ENCODE data around the gene UBE2I. TPM values are rescaled to one million over a fixed set of nuclear protein-coding genes. Genes with fewer than 3 reads are reported as not detected.
A peak's percentile ranks its signal among the peaks of the same experiment; 100 is the strongest.

UBE2I gene
- total and polyA plus RNA-seq, 2 donors (not counting 1 experiment from before 2014, with no cell fraction given) = 42.1 to 142 TPM

GRCh38 chr16:1361685-1362360, 52.4 kb downstream of the UBE2I start:
- H4K20me1 ChIP-seq (ENCODE audit: control insufficient read depth, extremely low read depth, insufficient read depth, low read length) = no peaks in the 10 kb centered on the region
- no peak overlapping the region for H3K27ac ChIP-seq (ENCODE audit: insufficient read depth, low read length)
- H3K4me1 ChIP-seq (ENCODE audit: control insufficient read depth, extremely low read depth, insufficient read depth, low read length) = no peaks in the 10 kb centered on the region
- no peak for TF ChIP-seq CTCF (conservative IDR thresholded peaks at IDR 0.05 in 1 of 2, IDR thresholded peaks at IDR 0.05 in 1 of 2; ENCODE audit: low read depth in 1 of 2, low read length in 2 of 2)
- no peak for TF ChIP-seq EZH2 (IDR thresholded peaks at IDR 0.05; ENCODE audit: low read length, missing control alignments)
- H3K4me3 ChIP-seq (replicated peaks in 1 of 4; ENCODE audit: control extremely low read depth in 1 of 4, insufficient read depth in 1 of 4, low read depth in 3 of 4, low read length in 4 of 4) = no peak overlapping the region
- H3K4me2 ChIP-seq (ENCODE audit: extremely low read depth, insufficient read depth, low read length) = no peak overlapping the region
- H3K9ac ChIP-seq (ENCODE audit: insufficient read depth, low read length) = no peak overlapping the region
- peaks cover 3% of the 10 kb centered on the region for H3K79me2 ChIP-seq (ENCODE audit: control insufficient read depth, insufficient read depth, low read length)
- H3K27me3 ChIP-seq (ENCODE audit: control insufficient read depth, insufficient read depth, low read length) = no peaks in the 10 kb centered on the region
- DNase-seq (ENCODE audit: low read depth in 2 of 2) = no peak
- H3K36me3 ChIP-seq (ENCODE audit: control insufficient read depth, insufficient read depth, low read length) = peaks cover 20% of the 10 kb centered on the region
- no peak overlapping the region for H2AFZ ChIP-seq (ENCODE audit: low read length)
- no peaks in the 10 kb centered on the region for H3K9me3 ChIP-seq (ENCODE audit: control insufficient read depth, insufficient read depth, low read depth, low read length)

- DNase-seq (ENCODE audit: low read depth in 2 of 2) = no peak
- Histone ChIP-seq H3K4me1 (ENCODE audit: control insufficient read depth, extremely low read depth, insufficient read depth, low read length) (no peaks in the 10 kb centered on the region), H3K79me2 (ENCODE audit: control insufficient read depth, insufficient read depth, low read length) (no peaks in the 10 kb centered on the region), H3K9ac (ENCODE audit: insufficient read depth, low read length) (no peak overlapping the region), H2AFZ (ENCODE audit: low read length) (no peak overlapping the region), H3K4me3 (replicated peaks in 1 of 4; ENCODE audit: control extremely low read depth in 1 of 4, insufficient read depth in 1 of 4, low read depth in 3 of 4, low read length in 4 of 4) (no peak overlapping the region), H3K27ac (ENCODE audit: insufficient read depth, low read length) (no peak overlapping the region), H3K9me3 (ENCODE audit: control insufficient read depth, insufficient read depth, low read depth, low read length) (no peaks in the 10 kb centered on the region), H4K20me1 (ENCODE audit: control insufficient read depth, extremely low read depth, insufficient read depth, low read length) (no peaks in the 10 kb centered on the region), H3K27me3 (ENCODE audit: control insufficient read depth, insufficient read depth, low read length) (no peaks in the 10 kb centered on the region), H3K4me2 (ENCODE audit: extremely low read depth, insufficient read depth, low read length) (no peak overlapping the region), H3K36me3 (ENCODE audit: control insufficient read depth, insufficient read depth, low read length) (peaks cover 23% of the 10 kb centered on the region)
- no peak for TF ChIP-seq EZH2 (IDR thresholded peaks at IDR 0.05; ENCODE audit: low read length, missing control alignments)
- no peak for TF ChIP-seq CTCF (conservative IDR thresholded peaks at IDR 0.05 in 1 of 2, IDR thresholded peaks at IDR 0.05 in 1 of 2; ENCODE audit: low read depth in 1 of 2, low read length in 2 of 2)
Measured at GRCh38 chr16:1362807-1363206, 53.4 kb downstream of the UBE2I start.

GRCh38 chr16:1363501-1364041, 54.1 kb downstream of the UBE2I start:
- Histone ChIP-seq H3K9me3 (ENCODE audit: control insufficient read depth, insufficient read depth, low read depth, low read length) (no peaks in the 10 kb centered on the region), H3K79me2 (ENCODE audit: control insufficient read depth, insufficient read depth, low read length) (no peaks in the 10 kb centered on the region), H3K27ac (ENCODE audit: insufficient read depth, low read length) (no peak overlapping the region), H3K4me1 (ENCODE audit: control insufficient read depth, extremely low read depth, insufficient read depth, low read length) (no peaks in the 10 kb centered on the region), H3K36me3 (ENCODE audit: control insufficient read depth, insufficient read depth, low read length) (peaks cover 24% of the 10 kb centered on the region), H4K20me1 (ENCODE audit: control insufficient read depth, extremely low read depth, insufficient read depth, low read length) (no peaks in the 10 kb centered on the region), H3K27me3 (ENCODE audit: control insufficient read depth, insufficient read depth, low read length) (no peaks in the 10 kb centered on the region), H2AFZ (ENCODE audit: low read length) (no peak overlapping the region), H3K9ac (ENCODE audit: insufficient read depth, low read length) (no peak overlapping the region), H3K4me2 (ENCODE audit: extremely low read depth, insufficient read depth, low read length) (no peak overlapping the region), H3K4me3 (replicated peaks in 1 of 4; ENCODE audit: control extremely low read depth in 1 of 4, insufficient read depth in 1 of 4, low read depth in 3 of 4, low read length in 4 of 4) (no peak overlapping the region)
- DNase-seq (ENCODE audit: low read depth in 2 of 2) = peak; percentile 13 to 16
- TF ChIP-seq EZH2 (IDR thresholded peaks at IDR 0.05; ENCODE audit: low read length, missing control alignments) (no peak), CTCF (conservative IDR thresholded peaks at IDR 0.05 in 1 of 2, IDR thresholded peaks at IDR 0.05 in 1 of 2; ENCODE audit: low read depth in 1 of 2, low read length in 2 of 2) (peak; percentile 47 to 63)

Measured in fibroblast of lung (primary cell).